Ishikawa (cell line): Measurements from ENCODE around the gene ZNF397.

ENCODE experiments used
- TAF1 ChIP-seq: IDR thresholded peaks from 2 replicates; pipeline ENCODE4 v1.6.1; 2012; ENCODE audit warnings: low read depth, mild to moderate bottlenecking
- TCF12 ChIP-seq: IDR thresholded peaks from 2 replicates; pipeline ENCODE4 v1.6.1; 2012; ENCODE audit warnings: low read depth

DNA sequence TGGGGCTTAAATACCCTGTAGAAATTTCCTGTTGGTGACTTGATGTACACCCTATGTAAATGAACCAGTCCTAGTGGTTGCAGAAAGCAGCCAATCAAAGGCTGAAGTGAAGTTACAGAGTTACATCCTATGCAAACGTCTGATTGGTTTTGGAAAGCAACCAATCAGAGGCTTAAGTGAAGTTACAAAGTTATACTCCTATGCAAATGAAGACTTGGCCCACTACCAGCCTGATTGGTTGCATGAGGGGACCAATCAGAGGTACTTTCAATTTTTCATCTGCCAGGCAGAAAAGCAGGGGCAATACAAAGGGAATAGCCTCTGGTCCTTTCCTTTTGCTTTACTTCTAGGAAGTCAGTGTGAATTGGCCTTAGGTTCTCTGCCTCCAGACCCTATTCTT is 13.6 kb upstream of the ZNF397 start:
- no peak for TF ChIP-seq TAF1
- TF ChIP-seq TCF12: no peak
